Measurements from ENCODE around the gene PDZRN3.

DNA sequence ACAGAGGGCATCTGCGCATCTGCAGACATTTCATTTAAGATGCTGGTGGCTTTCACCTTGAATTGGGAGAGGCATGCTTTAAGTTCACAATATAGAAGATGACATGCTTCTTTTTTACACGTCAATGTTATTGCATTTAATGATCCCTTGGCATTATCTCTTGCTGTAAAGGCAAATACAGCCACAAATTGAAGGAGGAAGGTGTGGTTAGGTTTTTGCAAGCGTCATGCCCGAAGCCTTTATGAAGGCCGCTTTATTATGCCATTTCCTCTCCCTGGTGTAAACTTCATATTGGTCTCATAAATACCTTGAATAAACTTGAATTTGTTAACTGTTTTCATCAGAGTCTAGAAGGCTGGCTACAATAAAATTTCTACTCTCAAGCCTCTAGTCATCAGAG is 212.7 kb downstream of the PDZRN3 start:
- TF ChIP-seq, protein P1, sequence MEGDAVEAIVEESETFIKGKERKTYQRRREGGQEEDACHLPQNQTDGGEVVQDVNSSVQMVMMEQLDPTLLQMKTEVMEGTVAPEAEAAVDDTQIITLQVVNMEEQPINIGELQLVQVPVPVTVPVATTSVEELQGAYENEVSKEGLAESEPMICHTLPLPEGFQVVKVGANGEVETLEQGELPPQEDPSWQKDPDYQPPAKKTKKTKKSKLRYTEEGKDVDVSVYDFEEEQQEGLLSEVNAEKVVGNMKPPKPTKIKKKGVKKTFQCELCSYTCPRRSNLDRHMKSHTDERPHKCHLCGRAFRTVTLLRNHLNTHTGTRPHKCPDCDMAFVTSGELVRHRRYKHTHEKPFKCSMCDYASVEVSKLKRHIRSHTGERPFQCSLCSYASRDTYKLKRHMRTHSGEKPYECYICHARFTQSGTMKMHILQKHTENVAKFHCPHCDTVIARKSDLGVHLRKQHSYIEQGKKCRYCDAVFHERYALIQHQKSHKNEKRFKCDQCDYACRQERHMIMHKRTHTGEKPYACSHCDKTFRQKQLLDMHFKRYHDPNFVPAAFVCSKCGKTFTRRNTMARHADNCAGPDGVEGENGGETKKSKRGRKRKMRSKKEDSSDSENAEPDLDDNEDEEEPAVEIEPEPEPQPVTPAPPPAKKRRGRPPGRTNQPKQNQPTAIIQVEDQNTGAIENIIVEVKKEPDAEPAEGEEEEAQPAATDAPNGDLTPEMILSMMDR (IDR thresholded peaks at IDR 0.05): no peak
- no peak for TF ChIP-seq KDM5A (IDR thresholded peaks at IDR 0.05)
